GM12892 (cell line): ENCODE measurements around the gene RBM18.

Experiments used
- POLR2AphosphoS5 ChIP-seq: IDR thresholded peaks from 2 replicates; pipeline ENCODE4 v1.6.1; 2011; ENCODE audit warnings: low read depth, low read length, control low read depth
- TAF1 ChIP-seq: IDR thresholded peaks from 2 replicates; pipeline ENCODE4 v1.6.1; 2011; ENCODE audit warnings: low read depth, mild to moderate bottlenecking, control low read depth, low read length, borderline replicate concordance

DNA sequence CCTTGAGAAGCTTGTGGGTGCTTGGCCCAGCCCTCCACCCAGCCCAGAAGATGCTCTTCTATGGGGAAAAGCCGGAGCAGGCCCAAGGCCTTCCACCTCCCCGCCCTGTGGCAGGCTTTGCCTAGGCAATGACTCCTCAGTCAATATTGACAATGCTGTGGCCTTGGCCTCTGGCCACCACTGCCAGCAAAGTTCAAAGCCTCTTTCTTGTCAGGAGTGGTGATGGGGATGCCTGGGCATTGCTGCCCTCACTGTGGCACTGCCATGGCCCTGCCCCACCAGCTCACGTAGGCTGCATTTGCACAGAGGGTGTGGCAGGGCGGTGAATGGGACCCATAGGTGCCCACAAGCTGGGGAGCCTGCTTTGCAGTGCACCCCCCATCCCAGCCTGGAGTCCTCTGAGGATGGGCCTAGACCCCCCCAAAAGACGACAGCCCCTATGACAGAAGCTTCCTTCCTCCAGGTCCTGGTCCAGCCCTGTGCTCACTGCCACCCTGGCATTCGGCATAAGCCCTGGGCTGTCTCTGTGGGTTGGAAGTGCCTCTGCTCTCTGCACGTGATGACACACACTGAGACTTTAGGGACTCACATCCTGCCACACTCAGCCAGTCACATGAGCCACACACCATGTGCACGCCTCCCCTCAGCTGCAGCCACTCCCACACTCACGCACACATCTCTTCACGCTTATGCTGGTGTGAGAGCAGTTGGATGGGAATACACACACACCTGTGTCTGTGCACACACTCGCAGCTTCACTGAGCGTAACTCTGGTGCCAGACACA lies 73.9 kb downstream of the RBM18 start:
- no peak for TF ChIP-seq POLR2AphosphoS5
- TF ChIP-seq TAF1 = no peak
